ENCODE results near the gene ADGRF3.

DNA sequence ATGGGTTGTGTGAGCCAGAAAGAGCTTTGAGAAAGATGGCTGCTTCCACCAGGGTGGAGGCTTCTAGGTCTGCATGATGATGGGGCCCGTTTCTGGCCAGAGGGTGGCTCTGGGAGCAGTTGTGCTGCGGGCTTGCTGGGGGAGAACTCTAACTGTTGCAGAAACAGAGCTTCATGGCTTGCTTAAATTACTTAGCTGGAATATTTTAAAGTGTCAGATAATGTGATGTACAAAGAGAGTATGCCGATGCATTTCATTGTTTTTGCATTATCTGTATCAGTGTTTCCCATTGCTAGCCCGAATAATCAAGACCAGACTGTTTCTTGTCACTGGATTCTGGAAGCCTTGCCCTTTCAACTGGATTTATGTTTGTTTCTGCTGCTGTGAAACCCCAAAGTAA, 48.8 kb upstream of the ADGRF3 start:
- TF ChIP-seq, protein P1, sequence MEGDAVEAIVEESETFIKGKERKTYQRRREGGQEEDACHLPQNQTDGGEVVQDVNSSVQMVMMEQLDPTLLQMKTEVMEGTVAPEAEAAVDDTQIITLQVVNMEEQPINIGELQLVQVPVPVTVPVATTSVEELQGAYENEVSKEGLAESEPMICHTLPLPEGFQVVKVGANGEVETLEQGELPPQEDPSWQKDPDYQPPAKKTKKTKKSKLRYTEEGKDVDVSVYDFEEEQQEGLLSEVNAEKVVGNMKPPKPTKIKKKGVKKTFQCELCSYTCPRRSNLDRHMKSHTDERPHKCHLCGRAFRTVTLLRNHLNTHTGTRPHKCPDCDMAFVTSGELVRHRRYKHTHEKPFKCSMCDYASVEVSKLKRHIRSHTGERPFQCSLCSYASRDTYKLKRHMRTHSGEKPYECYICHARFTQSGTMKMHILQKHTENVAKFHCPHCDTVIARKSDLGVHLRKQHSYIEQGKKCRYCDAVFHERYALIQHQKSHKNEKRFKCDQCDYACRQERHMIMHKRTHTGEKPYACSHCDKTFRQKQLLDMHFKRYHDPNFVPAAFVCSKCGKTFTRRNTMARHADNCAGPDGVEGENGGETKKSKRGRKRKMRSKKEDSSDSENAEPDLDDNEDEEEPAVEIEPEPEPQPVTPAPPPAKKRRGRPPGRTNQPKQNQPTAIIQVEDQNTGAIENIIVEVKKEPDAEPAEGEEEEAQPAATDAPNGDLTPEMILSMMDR (IDR thresholded peaks at IDR 0.05; ENCODE audit: insufficient read depth, low read length), result no peak
- TF ChIP-seq, protein P2, sequence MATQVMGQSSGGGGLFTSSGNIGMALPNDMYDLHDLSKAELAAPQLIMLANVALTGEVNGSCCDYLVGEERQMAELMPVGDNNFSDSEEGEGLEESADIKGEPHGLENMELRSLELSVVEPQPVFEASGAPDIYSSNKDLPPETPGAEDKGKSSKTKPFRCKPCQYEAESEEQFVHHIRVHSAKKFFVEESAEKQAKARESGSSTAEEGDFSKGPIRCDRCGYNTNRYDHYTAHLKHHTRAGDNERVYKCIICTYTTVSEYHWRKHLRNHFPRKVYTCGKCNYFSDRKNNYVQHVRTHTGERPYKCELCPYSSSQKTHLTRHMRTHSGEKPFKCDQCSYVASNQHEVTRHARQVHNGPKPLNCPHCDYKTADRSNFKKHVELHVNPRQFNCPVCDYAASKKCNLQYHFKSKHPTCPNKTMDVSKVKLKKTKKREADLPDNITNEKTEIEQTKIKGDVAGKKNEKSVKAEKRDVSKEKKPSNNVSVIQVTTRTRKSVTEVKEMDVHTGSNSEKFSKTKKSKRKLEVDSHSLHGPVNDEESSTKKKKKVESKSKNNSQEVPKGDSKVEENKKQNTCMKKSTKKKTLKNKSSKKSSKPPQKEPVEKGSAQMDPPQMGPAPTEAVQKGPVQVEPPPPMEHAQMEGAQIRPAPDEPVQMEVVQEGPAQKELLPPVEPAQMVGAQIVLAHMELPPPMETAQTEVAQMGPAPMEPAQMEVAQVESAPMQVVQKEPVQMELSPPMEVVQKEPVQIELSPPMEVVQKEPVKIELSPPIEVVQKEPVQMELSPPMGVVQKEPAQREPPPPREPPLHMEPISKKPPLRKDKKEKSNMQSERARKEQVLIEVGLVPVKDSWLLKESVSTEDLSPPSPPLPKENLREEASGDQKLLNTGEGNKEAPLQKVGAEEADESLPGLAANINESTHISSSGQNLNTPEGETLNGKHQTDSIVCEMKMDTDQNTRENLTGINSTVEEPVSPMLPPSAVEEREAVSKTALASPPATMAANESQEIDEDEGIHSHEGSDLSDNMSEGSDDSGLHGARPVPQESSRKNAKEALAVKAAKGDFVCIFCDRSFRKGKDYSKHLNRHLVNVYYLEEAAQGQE (IDR thresholded peaks at IDR 0.05; ENCODE audit: insufficient replicate concordance, low read depth), result no peak
- TF ChIP-seq POLR2AphosphoS5 (IDR thresholded peaks at IDR 0.05; ENCODE audit: low read depth), result no peak

All from HL-60 (cell line).